Chondrocyte (in vitro differentiated cells): Measurements from ENCODE around the gene PML. TPM values are rescaled to one million over a fixed set of nuclear protein-coding genes. Genes with fewer than 3 reads are reported as not detected.

Experiments
- DNase-seq: peaks from one replicate; pipeline ENCODE4 v3.0.0; 2021; ENCODE audit warnings: mixed read lengths, low spot score
- H3K27ac Mint-ChIP-seq: one replicate; pipeline ENCODE4 v1.8.0; 2021; ENCODE audit warnings: mild to moderate bottlenecking, moderate library complexity, mixed read lengths; ENCODE audit not compliant: unreplicated experiment
- H3K27me3 Mint-ChIP-seq: 2 replicates; pipeline ENCODE4 v1.8.0; 2021; ENCODE audit warnings: low read depth, mixed read lengths
- H3K36me3 Mint-ChIP-seq: 2 replicates; pipeline ENCODE4 v1.8.0; 2021; ENCODE audit warnings: low read depth, mixed read lengths
- H3K4me1 Mint-ChIP-seq: 2 replicates; pipeline ENCODE4 v1.8.0; 2021; ENCODE audit warnings: low read depth, mild to moderate bottlenecking, mixed read lengths
- H3K4me3 Mint-ChIP-seq: one replicate; pipeline ENCODE4 v1.8.0; 2021; ENCODE audit warnings: mild to moderate bottlenecking, moderate library complexity, mixed read lengths; ENCODE audit not compliant: unreplicated experiment
- H3K9me3 Mint-ChIP-seq: 2 replicates; pipeline ENCODE4 v1.8.0; 2021; ENCODE audit warnings: low read depth, mixed read lengths
- total RNA-seq: library from RNA; stranded (reverse); gene quantifications from 3 replicates; pipeline ENCODE4 v1.2.1, GENCODE V29; 2021
- TF ChIP-seq, protein P1 (sequence below): fragments of 200-600 bp; sonication (generic); IDR thresholded peaks from 2 replicates; pipeline ENCODE4 v1.5.0; 2021; ENCODE audit warnings: antibody characterized with exemption, mild to moderate bottlenecking, moderate library complexity

The PML gene
- total RNA-seq, 1 donor from 2014 or later = 40.0 TPM

DNA sequence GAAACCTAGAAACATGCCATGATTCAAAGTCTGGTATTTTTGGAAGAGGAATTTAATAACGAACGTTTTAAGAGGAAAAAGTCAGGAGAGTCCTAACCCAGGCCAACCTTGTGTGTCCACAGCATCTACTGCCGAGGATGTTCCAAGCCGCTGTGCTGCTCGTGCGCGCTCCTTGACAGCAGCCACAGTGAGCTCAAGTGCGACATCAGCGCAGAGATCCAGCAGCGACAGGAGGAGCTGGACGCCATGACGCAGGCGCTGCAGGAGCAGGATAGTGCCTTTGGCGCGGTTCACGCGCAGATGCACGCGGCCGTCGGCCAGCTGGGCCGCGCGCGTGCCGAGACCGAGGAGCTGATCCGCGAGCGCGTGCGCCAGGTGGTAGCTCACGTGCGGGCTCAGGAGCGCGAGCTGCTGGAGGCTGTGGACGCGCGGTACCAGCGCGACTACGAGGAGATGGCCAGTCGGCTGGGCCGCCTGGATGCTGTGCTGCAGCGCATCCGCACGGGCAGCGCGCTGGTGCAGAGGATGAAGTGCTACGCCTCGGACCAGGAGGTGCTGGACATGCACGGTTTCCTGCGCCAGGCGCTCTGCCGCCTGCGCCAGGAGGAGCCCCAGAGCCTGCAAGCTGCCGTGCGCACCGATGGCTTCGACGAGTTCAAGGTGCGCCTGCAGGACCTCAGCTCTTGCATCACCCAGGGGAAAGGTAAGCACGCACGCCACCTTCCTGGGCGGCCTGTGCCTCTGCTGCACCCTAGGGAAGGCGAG is 28.4 kb downstream of the PML start:
- no peak overlapping the region for H3K4me3 Mint-ChIP-seq
- H3K27me3 Mint-ChIP-seq = no peaks in the 10 kb centered on the region

DNA sequence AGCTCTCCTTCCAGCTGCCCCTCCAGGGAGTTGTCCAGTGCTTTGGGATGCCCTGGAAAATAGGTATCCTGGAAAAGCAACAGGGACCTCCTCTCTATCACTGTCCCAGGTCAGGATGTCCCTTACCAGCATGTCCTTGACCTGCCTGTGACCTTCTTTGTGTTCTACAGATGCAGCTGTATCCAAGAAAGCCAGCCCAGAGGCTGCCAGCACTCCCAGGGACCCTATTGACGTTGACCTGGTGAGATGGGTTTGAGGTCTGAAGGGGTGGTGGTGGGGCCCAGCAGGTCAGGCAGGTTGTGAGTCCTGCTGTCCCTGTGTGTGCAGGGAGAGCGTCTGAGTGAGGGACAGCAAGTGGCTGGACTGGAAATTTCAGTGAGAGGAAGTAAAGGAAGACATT is 30.2 kb downstream of the PML start:
- no peaks in the 10 kb centered on the region for H3K27me3 Mint-ChIP-seq
- no peak for DNase-seq
- H3K4me1 Mint-ChIP-seq = peaks cover 10% of the 10 kb centered on the region
- H3K27ac Mint-ChIP-seq = no peak overlapping the region
- no peaks in the 10 kb centered on the region for H3K9me3 Mint-ChIP-seq
- H3K4me3 Mint-ChIP-seq = no peak overlapping the region
- H3K36me3 Mint-ChIP-seq = peaks cover 26% of the 10 kb centered on the region
- TF ChIP-seq, protein P1, sequence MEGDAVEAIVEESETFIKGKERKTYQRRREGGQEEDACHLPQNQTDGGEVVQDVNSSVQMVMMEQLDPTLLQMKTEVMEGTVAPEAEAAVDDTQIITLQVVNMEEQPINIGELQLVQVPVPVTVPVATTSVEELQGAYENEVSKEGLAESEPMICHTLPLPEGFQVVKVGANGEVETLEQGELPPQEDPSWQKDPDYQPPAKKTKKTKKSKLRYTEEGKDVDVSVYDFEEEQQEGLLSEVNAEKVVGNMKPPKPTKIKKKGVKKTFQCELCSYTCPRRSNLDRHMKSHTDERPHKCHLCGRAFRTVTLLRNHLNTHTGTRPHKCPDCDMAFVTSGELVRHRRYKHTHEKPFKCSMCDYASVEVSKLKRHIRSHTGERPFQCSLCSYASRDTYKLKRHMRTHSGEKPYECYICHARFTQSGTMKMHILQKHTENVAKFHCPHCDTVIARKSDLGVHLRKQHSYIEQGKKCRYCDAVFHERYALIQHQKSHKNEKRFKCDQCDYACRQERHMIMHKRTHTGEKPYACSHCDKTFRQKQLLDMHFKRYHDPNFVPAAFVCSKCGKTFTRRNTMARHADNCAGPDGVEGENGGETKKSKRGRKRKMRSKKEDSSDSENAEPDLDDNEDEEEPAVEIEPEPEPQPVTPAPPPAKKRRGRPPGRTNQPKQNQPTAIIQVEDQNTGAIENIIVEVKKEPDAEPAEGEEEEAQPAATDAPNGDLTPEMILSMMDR = no peak

More for the DNA sequence above, 28.4 kb downstream of the PML start:
- Mint-ChIP-seq H3K9me3 (no peaks in the 10 kb centered on the region), H3K27ac (no peak overlapping the region), H3K4me1 (peaks cover 10% of the 10 kb centered on the region), H3K36me3 (peaks cover 25% of the 10 kb centered on the region)
- TF ChIP-seq, protein P1 = no peak
- no peak for DNase-seq

DNA sequence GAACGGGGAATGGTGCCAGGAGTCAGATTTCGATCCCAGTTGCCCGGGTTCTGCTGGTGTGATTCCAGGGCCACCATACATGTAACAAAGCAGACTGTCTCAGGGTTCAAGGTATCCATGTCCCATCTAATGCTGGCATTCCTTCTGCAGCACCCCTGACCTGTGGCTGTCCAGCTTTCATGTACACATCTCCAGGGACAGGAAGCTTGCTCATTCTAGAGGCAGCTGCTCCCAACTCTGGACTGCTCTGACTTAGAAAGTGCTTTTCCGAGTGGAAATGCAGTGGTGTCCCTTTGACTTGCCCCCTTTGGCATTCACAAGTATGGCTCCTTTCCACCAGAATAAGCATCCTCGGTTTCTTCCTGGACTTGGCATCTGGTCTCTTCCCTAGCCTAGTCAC is 30.9 kb downstream of the PML start:
- no peak overlapping the region for H3K4me3 Mint-ChIP-seq
- peaks cover 26% of the 10 kb centered on the region for H3K36me3 Mint-ChIP-seq
- no peak overlapping the region for H3K27ac Mint-ChIP-seq
- peaks cover 10% of the 10 kb centered on the region for H3K4me1 Mint-ChIP-seq
- H3K9me3 Mint-ChIP-seq = no peaks in the 10 kb centered on the region
- TF ChIP-seq, protein P1 = no peak
- no peak for DNase-seq
- no peaks in the 10 kb centered on the region for H3K27me3 Mint-ChIP-seq

DNA sequence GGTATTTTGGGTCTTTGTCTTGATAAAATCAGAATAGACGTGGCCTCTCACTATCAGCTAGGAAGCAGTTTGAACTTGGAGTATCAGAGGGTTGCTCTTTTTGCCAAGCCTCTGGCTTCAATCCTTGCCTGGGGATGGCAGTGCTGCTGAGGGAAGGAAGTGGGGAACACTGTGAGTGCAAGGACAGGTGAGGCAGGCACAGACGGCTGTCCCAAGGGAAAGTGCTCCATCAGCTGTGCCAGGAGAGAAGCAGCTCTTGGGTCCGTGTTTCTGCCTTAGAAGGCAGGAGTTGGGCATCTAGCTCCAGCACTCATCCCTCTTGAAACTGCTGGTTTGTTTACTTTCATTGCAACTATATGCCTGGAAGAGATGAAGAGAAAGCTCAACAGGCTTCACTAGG is 33.2 kb downstream of the PML start:
- no peaks in the 10 kb centered on the region for H3K27me3 Mint-ChIP-seq
- H3K4me3 Mint-ChIP-seq = no peak overlapping the region
- no peak overlapping the region for H3K27ac Mint-ChIP-seq
- no peak for DNase-seq
- peaks cover 10% of the 10 kb centered on the region for H3K4me1 Mint-ChIP-seq
- TF ChIP-seq, protein P1 = no peak
- H3K36me3 Mint-ChIP-seq = peaks cover 18% of the 10 kb centered on the region
- no peaks in the 10 kb centered on the region for H3K9me3 Mint-ChIP-seq

DNA sequence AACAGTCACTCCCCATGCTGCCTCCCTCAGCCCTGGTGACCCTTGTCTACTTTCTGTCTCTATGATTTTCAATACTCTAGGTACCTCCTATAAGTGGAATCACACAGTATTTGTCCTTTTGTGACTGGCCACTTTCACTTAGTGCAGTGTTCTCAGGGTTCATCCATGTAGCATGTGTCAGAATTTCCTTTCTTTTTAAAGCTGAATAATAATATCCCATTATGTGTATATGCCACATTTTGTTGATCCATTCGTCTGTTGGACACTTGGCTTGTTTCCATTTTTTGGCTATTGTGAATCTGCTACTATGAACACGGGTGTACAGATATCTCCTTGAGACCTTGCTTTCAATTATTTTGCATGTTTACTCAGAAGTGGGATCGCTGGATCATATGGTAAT is 34.1 kb downstream of the PML start:
- Mint-ChIP-seq H3K36me3 (peaks cover 12% of the 10 kb centered on the region), H3K4me1 (peaks cover 10% of the 10 kb centered on the region), H3K27ac (no peak overlapping the region), H3K4me3 (no peak overlapping the region), H3K9me3 (no peaks in the 10 kb centered on the region), H3K27me3 (no peaks in the 10 kb centered on the region)
- TF ChIP-seq, protein P1 = no peak
- DNase-seq = no peak
